Measurements from ENCODE around the gene RASGEF1C.

RASGEF1C gene

DNA sequence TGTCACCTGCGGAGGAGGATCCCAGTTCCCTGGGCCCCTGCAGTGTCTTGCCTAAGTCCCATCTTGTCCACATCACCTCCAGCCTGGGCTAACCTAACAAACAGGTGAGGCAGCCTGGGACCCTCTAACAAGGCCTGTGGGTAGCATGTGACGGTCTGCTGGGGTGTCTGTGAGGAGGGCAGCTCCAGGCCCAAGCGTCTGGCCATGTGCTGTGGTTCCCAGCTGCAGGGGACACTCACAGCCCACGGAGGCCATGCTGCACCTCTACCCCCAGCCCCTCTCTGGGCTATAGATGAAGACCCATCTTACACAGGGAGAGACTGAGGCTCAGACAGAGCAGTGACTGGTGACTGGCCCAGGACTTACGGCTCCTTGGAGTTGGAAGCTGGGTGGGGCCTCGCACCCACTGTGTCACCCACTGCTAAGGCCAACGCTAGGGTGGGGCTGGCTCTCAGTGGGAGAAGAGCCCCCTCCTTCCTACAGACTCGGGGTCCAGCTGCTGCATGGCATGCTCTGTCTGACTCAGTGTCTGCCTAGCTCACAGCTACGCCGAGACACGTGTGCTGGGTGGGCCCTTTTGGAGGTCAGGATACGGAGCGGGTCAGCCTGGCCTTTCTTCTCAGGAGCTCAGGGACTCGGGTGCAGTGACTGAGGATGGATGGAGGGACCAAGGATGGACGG is 96.7 kb downstream of the RASGEF1C start:
- H3K27ac ChIP-seq = no peak overlapping the region
- no peaks in the 10 kb centered on the region for H3K27me3 ChIP-seq
- H3K4me3 ChIP-seq = no peak overlapping the region
- H3K4me1 ChIP-seq = peaks cover 0 to 26% (median 14%) of the 10 kb centered on the region in 10 experiments; a peak in 14 of 20 replicates
- H3K9ac ChIP-seq = no peak overlapping the region
- no peaks in the 10 kb centered on the region for H3K36me3 ChIP-seq
- no peak for TF ChIP-seq Cebpa-rat (IDR thresholded peaks at IDR 0.05)
- H3K9me3 ChIP-seq (replicated peaks in 1 of 11) = peaks cover 14 to 16% (median 15%) of the 10 kb centered on the region in 11 experiments
- no peak overlapping the region for H3K4me2 ChIP-seq
- H4K20me1 ChIP-seq = no peaks in the 10 kb centered on the region

DNA sequence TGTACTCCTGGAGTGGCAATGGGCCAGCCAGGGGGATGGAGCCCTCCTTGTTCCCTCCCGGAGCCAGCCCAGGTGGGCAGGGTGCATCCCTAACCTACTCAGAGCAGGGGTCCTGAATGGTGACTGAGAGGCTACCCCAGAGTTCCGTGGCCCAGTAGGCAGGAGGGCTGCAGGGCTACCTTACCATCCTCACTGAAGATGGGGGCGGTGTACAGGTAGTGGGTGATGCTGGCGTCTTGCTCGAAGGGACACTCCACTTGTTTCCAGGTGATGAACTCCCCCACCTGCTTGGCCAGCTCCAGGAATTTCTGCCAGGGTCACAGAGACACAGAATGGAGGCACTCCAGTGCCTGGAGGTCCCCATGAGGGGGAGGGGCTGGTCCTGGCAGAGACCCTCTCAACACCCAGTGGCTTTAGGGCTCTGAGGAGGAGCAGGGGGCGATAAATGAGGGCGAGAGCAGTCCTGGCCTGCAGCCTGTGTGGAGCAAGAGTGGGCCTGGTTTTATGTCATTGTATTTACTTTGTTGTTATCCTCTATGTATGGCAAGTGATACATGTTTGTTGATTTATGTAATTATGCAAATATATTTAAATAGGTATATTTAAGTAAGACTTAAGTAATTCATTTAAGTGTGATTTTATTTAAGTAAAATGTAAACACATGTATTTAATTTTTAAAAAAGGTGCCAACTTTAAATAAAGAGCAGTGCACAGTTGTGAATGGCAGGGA is 97.6 kb downstream of the RASGEF1C start:
- Histone ChIP-seq H3K4me3 (no peak overlapping the region), H3K9ac (no peak overlapping the region), H3K9me3 (replicated peaks in 1 of 11) (peaks cover 23 to 25% (median 24%) of the 10 kb centered on the region in 11 experiments), H3K27ac (no peak overlapping the region), H3K27me3 (no peaks in the 10 kb centered on the region), H3K36me3 (no peaks in the 10 kb centered on the region), H3K4me1 (peaks cover 0 to 22% (median 11%) of the 10 kb centered on the region in 10 experiments; a peak in 14 of 20 replicates), H3K4me2 (no peak overlapping the region), H4K20me1 (no peaks in the 10 kb centered on the region)
- no peak for TF ChIP-seq Cebpa-rat (IDR thresholded peaks at IDR 0.05)

DNA sequence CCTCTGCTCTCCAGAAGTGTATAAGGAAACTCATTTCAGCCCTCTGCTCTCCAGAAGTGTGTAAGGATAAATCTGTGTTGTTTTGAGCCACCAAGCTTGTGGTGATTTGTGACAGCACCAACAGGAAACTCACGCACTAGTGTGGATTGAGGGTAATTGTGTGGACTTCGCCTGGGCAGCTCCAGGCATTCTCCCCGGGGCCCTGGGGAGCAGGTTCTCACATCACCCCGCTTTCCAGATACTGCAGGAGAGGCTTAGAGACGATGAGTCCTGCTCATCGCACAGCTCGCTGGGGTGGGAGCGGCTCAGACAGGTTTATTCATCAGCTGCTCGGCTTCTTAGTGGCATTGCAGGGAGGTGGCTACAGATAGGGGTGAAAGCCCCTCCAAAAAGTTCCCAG is 99.1 kb downstream of the RASGEF1C start:
- Histone ChIP-seq H3K4me1 (peaks cover 0 to 9% (median 3%) of the 10 kb centered on the region in 10 experiments; a peak in 9 of 20 replicates), H3K4me3 (no peak overlapping the region), H3K4me2 (no peak overlapping the region), H4K20me1 (no peaks in the 10 kb centered on the region), H3K36me3 (no peaks in the 10 kb centered on the region), H3K27ac (no peak overlapping the region), H3K9ac (no peak overlapping the region), H3K27me3 (no peaks in the 10 kb centered on the region), H3K9me3 (replicated peaks in 1 of 11) (peaks cover 31 to 40% (median 39%) of the 10 kb centered on the region in 11 experiments)
- no peak for TF ChIP-seq Cebpa-rat (IDR thresholded peaks at IDR 0.05)

DNA sequence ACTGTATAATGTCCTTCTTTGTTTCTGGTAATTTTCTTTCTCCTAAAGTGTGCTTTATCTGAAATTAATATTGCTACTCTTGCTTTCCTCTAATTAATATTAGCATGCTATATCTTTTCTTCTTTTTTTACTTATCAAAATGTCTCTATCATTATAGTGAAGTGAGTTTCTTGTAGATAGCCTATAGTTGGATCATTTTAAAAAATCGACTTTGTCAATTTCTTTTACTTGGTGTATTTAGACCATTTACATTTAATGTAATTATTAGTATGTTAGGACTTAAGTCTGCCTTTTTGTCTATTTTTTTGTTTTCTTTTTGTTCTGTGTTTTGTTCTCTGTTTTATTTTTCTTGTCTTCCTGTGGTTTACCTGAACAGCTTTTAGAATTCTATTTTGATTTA is 102.0 kb downstream of the RASGEF1C start:
- Histone ChIP-seq H3K4me1 (peaks cover 0 to 11% (median 0%) of the 10 kb centered on the region in 10 experiments; a peak in 3 of 20 replicates), H4K20me1 (no peaks in the 10 kb centered on the region), H3K9me3 (replicated peaks in 1 of 11) (peaks cover 31 to 52% (median 43%) of the 10 kb centered on the region in 11 experiments), H3K4me3 (no peak overlapping the region), H3K27me3 (no peaks in the 10 kb centered on the region), H3K4me2 (no peak overlapping the region), H3K9ac (no peak overlapping the region), H3K27ac (no peak overlapping the region), H3K36me3 (no peaks in the 10 kb centered on the region)
- TF ChIP-seq Cebpa-rat (IDR thresholded peaks at IDR 0.05) = no peak

DNA sequence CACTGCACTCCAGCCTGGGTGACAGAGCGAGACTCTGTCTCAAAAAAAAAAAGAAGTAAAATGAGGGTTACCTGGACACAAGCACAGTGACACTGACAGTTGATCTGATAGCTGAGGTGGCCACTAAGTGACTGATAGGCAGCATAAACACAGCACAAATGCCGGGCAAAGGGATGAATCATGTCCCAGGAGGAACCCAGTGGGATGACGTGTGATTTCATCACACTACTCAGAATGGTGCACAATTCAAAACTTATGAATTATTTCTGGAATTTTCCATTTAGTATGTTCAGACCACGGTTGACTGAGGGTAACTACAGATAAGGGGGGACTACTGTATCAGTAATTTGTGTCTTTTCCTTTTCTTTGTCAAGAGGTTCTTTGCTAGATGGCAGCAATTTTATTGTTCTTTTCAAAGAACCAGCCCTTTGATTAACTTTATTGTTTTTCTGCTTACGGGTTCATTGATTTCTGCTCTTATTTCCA is 103.1 kb downstream of the RASGEF1C start:
- Histone ChIP-seq H4K20me1 (no peaks in the 10 kb centered on the region), H3K4me3 (no peak overlapping the region), H3K36me3 (no peaks in the 10 kb centered on the region), H3K4me2 (no peak overlapping the region), H3K27ac (no peak overlapping the region), H3K4me1 (peaks cover 0 to 11% (median 0%) of the 10 kb centered on the region in 10 experiments; a peak in 3 of 20 replicates), H3K27me3 (no peaks in the 10 kb centered on the region), H3K9ac (no peak overlapping the region), H3K9me3 (replicated peaks in 1 of 11) (peaks cover 31 to 52% (median 43%) of the 10 kb centered on the region in 11 experiments)
- no peak for TF ChIP-seq Cebpa-rat (IDR thresholded peaks at IDR 0.05)

DNA sequence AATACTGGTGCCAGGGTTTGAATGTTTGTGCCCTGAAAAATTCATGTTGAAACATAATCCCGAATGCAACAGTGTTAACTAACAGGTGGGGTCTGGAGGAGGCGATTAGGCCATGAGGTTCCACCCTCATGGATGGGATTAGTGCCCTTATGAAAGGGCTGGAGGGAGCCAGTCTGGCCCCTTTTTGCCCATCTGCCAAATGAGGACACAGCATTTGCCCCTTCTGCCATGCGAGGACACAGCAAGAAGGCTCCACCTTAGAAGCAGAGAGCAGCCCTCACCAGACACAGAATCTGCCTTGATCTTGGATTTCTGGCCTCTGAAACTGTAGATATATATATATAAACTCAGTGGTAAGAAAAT is 104.9 kb downstream of the RASGEF1C start:
- no peak overlapping the region for H3K9ac ChIP-seq
- peaks cover 0 to 11% (median 3%) of the 10 kb centered on the region in 10 experiments; a peak in 10 of 20 replicates for H3K4me1 ChIP-seq
- H4K20me1 ChIP-seq = no peaks in the 10 kb centered on the region
- no peaks in the 10 kb centered on the region for H3K36me3 ChIP-seq
- H3K4me3 ChIP-seq = no peak overlapping the region
- no peak overlapping the region; a peak in 1 of 22 replicates for H3K4me2 ChIP-seq
- H3K27ac ChIP-seq = no peak overlapping the region
- H3K27me3 ChIP-seq = no peaks in the 10 kb centered on the region
- H3K9me3 ChIP-seq (replicated peaks in 1 of 11) = peaks cover 31 to 52% (median 43%) of the 10 kb centered on the region in 11 experiments
- no peak for TF ChIP-seq Cebpa-rat (IDR thresholded peaks at IDR 0.05)

DNA sequence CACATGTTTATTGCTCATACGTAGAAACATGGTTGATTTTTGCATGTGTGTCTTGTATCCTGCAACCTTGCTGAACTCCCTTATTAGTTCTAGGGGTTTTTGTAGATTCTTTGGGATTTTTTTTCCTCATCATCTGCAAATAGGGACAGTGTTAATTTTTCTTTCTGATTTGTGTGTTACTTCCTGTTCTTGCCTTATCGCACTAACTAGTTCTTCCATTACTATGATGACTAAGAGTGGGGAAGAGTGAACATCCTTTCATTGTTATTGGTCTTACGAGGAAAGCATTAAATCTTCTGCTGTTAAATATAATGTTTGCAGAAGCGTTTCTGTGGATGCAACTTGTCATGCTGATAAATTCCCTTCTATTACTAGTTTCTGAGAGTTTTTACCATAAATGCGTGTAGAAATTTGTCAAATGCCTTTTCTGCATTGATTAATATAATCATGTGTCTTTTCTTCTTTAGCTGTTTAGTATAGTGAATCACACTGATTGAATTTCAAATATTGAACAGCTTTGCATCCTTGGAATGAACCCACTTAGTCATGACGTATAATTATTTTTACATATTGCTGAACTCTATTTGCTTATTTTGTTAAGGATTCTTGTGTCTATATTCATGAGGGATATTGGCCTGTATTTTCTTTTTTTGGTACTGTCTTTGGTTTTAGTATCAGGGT is 105.4 kb downstream of the RASGEF1C start:
- Histone ChIP-seq H3K9ac (no peak overlapping the region), H3K27me3 (no peaks in the 10 kb centered on the region), H3K36me3 (no peaks in the 10 kb centered on the region), H3K4me2 (no peak overlapping the region; a peak in 1 of 22 replicates), H3K27ac (no peak overlapping the region), H3K4me3 (no peak overlapping the region), H3K4me1 (peaks cover 0 to 11% (median 7%) of the 10 kb centered on the region in 10 experiments; a peak in 10 of 20 replicates), H4K20me1 (no peaks in the 10 kb centered on the region), H3K9me3 (replicated peaks in 1 of 11) (peaks cover 30 to 51% (median 41%) of the 10 kb centered on the region in 11 experiments)
- TF ChIP-seq Cebpa-rat (IDR thresholded peaks at IDR 0.05) = no peak

DNA sequence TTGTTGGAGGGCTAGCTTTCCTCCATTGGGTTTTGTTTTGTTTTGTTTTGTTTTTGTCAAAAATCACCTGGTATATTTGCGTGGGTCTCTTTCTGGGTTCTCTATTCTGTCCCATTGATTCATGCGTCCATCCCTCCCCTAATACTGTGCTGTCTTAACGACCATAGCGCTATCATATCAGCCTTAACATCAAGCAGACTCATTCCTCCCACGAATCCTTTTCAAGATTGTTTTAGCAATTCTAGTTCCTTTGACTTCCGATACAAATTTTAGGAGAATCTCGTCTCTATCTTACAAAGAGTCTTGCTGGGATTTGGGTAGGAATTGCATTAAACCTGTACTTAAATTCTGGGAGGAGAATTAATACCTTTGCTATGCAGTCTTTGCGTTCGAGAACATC is 106.4 kb downstream of the RASGEF1C start:
- Histone ChIP-seq H3K9ac (no peak overlapping the region), H3K9me3 (replicated peaks in 1 of 11) (peaks cover 20 to 41% (median 31%) of the 10 kb centered on the region in 11 experiments), H3K4me3 (no peak overlapping the region), H3K27me3 (no peaks in the 10 kb centered on the region), H4K20me1 (no peaks in the 10 kb centered on the region), H3K27ac (no peak overlapping the region), H3K36me3 (no peaks in the 10 kb centered on the region), H3K4me2 (no peak overlapping the region), H3K4me1 (peaks cover 0 to 11% (median 7%) of the 10 kb centered on the region in 10 experiments; a peak in 10 of 20 replicates)
- TF ChIP-seq Cebpa-rat (IDR thresholded peaks at IDR 0.05) = no peak
